AG09309 (cell line): ENCODE results near the gene AHRR.
"Not testable (repeated sequence)": the region's sequence is repeated elsewhere in the genome, so short reads cannot be mapped to it uniquely, and the experiment has no call there.

Experiments
- DNase-seq: peaks from one replicate; pipeline ENCODE4 v3.0.0-alpha.2; 2010; ENCODE audit warnings: low read depth
- H3K4me3 ChIP-seq: 2 replicates; pipeline ENCODE4 v1.5.1; 2011; ENCODE audit warnings: mild to moderate bottlenecking, low read depth, low read length, moderate library complexity; ENCODE audit not compliant: control insufficient read depth
- TF ChIP-seq, protein P1 (sequence below): IDR thresholded peaks from 2 replicates; pipeline ENCODE4 v1.5.1; 2011; ENCODE audit warnings: mild to moderate bottlenecking, low read depth, low read length, inconsistent platforms; ENCODE audit not compliant: insufficient read depth, control insufficient read depth; ENCODE audit errors: missing control alignments

The AHRR gene

DNA sequence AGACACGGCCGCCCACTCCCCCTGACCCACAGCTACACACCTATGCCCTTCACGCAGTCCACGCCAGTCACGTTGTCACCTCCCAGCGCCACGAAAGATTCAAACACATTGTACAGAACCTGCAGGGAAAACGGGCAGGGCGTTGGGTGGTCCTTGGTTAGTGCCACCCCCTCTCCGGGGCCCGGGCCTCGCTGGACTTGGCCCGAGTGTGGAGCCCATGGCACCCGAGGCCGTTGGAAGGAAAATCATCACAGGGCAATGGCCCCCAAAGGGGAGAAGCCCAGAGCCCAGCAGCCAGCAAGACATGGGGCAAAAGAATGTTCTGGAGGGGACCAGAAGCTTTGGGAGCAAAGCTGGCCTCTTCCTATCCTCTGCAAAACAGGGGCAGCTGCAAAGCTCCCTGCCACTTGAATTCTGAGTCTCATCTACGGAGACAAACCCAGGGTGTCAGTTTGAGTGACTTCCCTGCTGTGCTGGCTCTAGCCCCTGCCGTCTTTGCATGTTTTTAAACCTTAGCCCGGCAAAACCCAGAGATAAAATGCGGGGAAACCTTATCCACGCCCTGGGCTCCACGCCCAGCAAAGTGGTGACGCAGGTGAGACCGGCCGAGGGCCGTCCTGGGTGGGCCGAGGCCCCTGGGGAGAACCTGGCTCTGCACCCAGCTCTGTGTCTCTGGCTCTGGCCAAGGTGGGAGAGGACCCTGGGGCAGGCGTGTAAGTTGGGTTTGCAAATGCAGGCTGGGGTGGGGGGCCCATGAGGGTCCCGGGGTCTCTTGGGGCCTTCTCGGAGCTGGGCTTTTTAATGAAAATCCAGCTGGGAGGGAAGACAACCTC is 163.8 kb downstream of the AHRR start:
- H3K4me3 ChIP-seq: no peak overlapping the region
- no peak for DNase-seq
- TF ChIP-seq, protein P1, sequence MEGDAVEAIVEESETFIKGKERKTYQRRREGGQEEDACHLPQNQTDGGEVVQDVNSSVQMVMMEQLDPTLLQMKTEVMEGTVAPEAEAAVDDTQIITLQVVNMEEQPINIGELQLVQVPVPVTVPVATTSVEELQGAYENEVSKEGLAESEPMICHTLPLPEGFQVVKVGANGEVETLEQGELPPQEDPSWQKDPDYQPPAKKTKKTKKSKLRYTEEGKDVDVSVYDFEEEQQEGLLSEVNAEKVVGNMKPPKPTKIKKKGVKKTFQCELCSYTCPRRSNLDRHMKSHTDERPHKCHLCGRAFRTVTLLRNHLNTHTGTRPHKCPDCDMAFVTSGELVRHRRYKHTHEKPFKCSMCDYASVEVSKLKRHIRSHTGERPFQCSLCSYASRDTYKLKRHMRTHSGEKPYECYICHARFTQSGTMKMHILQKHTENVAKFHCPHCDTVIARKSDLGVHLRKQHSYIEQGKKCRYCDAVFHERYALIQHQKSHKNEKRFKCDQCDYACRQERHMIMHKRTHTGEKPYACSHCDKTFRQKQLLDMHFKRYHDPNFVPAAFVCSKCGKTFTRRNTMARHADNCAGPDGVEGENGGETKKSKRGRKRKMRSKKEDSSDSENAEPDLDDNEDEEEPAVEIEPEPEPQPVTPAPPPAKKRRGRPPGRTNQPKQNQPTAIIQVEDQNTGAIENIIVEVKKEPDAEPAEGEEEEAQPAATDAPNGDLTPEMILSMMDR: no peak

DNA sequence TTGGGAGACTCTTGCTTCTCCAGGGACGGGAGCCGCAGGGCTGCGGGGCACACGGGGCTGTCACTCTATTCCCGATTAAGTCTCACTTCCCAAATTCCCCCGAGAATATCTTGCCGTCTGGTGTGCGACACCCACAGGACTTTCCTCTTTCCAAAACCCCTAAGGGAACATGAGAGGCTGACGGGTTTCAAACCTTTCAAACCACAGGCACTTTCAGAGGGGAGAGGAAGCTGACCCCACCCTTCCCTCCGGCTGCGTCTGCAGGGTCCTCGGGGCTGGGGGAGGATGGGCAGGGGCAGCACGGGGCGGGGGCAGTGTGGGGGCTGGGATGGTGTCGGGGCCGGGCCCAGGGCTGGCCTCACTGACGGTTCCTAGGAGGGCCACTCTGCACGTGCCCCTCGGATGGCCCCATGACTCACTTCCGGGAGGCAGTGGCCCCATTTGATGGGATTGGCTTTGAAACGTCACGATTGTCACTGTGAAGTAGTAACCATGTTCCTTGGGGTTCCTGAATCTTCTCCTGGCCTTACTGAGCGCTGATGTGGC is 164.5 kb downstream of the AHRR start:
- DNase-seq: no peak
- TF ChIP-seq, protein P1: no peak
- H3K4me3 ChIP-seq: no peak overlapping the region

DNA sequence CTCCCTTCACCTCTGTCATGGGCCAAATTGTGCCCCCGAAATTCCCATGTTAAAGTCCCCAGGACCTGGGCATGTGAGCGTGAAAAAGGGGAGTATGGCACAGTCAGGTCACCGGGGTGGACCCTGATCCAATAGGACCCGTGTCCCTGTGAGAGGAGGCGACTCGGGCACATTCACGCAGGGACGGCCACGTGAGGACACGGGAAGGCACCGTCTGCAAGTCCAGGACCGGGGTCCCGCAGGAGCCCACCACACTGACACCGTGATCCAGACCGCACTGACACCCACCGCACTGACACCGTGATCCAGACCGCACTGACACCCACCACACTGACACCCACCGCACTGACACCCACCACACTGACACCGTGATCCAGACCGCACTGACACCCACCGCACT is 165.1 kb downstream of the AHRR start:
- H3K4me3 ChIP-seq, DNase-seq: not testable (repeated sequence)
